B cell (primary cell): ENCODE measurements around the gene NUS1.

Experiments
- EZH2 ChIP-seq: IDR thresholded peaks from 2 replicates; pipeline ENCODE4 v1.6.1; 2012; ENCODE audit warnings: borderline replicate concordance, low read depth, mild to moderate bottlenecking, moderate library complexity, low read length; ENCODE audit not compliant: insufficient read depth, poor library complexity, severe bottlenecking
- TF ChIP-seq, protein P1 (sequence below): fragments of 200-600 bp; IDR thresholded peaks from one replicate; pipeline ENCODE4 v1.8.0; 2022; ENCODE audit warnings: antibody characterized with exemption, mild to moderate bottlenecking

DNA sequence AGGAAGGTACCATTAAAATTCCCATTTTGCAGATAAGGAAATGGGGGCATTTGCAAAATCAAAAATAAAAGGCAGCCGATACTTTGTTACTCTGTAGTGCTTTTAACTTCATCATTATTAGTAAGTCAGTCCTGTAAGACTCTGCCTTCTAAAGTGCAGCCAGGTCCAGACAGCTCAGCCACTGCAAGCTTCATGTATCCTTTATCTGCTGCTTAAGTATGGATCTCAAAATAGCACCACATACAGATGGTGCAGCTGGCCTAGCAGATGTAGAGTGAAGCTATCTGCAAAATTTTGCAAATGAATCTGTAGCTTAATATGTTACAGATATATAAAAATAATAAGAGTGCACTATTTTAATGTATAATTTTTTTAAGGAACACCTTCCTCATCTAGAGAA, 53.4 kb downstream of the NUS1 start:
- TF ChIP-seq, protein P1, sequence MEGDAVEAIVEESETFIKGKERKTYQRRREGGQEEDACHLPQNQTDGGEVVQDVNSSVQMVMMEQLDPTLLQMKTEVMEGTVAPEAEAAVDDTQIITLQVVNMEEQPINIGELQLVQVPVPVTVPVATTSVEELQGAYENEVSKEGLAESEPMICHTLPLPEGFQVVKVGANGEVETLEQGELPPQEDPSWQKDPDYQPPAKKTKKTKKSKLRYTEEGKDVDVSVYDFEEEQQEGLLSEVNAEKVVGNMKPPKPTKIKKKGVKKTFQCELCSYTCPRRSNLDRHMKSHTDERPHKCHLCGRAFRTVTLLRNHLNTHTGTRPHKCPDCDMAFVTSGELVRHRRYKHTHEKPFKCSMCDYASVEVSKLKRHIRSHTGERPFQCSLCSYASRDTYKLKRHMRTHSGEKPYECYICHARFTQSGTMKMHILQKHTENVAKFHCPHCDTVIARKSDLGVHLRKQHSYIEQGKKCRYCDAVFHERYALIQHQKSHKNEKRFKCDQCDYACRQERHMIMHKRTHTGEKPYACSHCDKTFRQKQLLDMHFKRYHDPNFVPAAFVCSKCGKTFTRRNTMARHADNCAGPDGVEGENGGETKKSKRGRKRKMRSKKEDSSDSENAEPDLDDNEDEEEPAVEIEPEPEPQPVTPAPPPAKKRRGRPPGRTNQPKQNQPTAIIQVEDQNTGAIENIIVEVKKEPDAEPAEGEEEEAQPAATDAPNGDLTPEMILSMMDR = no peak
- TF ChIP-seq EZH2 = no peak
